Measurements from ENCODE around the gene SLC16A1.

- TF ChIP-seq CTCF (IDR thresholded peaks at IDR 0.05; ENCODE audit: control extremely low read depth in 1 of 3, insufficient read depth in 1 of 3, low read depth in 1 of 3, low read length in 3 of 3) (no peak), RFX5 (IDR thresholded peaks at IDR 0.05; ENCODE audit: borderline replicate concordance, low read depth, low read length) (no peak), TAF1 (IDR thresholded peaks at IDR 0.05; ENCODE audit: low read depth, low read length) (no peak), POLR2A (IDR thresholded peaks at IDR 0.05; ENCODE audit: control extremely low read depth in 1 of 2, low read depth in 2 of 2, low read length in 2 of 2) (no peak), SRF (IDR thresholded peaks at IDR 0.05; ENCODE audit: low read depth, low read length) (no peak), CREB1 (IDR thresholded peaks at IDR 0.05) (no peak), EZH2 (IDR thresholded peaks at IDR 0.05; ENCODE audit: low read depth, low read length, severe bottlenecking) (no peak)
Measured at GRCh38 chr1:112879834-112880233, 76.2 kb downstream of the SLC16A1 start.

Measured in H1 (cell line).